Nephron progenitor cell (in vitro differentiated cells): ENCODE measurements around the gene SNRNP48.

Experiments
- DNase-seq: peaks from one replicate; pipeline ENCODE4 v3.0.0; 2021
- H3K27ac Mint-ChIP-seq: 2 replicates; pipeline ENCODE4 v1.8.0; 2021; ENCODE audit warnings: mild to moderate bottlenecking, moderate library complexity, mixed read lengths
- H3K27me3 Mint-ChIP-seq: 2 replicates; pipeline ENCODE4 v1.8.0; 2021; ENCODE audit warnings: mild to moderate bottlenecking, low read depth, mixed read lengths; ENCODE audit not compliant: poor library complexity
- H3K36me3 Mint-ChIP-seq: 2 replicates; pipeline ENCODE4 v1.8.0; 2021; ENCODE audit warnings: low read depth, mixed read lengths
- H3K4me1 Mint-ChIP-seq: 2 replicates; pipeline ENCODE4 v1.8.0; 2021; ENCODE audit warnings: mixed read lengths
- H3K4me3 Mint-ChIP-seq: 2 replicates; pipeline ENCODE4 v1.8.0; 2021; ENCODE audit warnings: mild to moderate bottlenecking, moderate library complexity, mixed read lengths
- H3K9me3 Mint-ChIP-seq: 2 replicates; pipeline ENCODE4 v1.8.0; 2021; ENCODE audit warnings: mild to moderate bottlenecking, moderate library complexity, mixed read lengths
- CTCF ChIP-seq: fragments of 200-600 bp; sonication (generic); IDR thresholded peaks from 2 replicates; pipeline ENCODE4 v1.5.0; 2021; ENCODE audit warnings: antibody characterized with exemption

Gene SNRNP48

DNA sequence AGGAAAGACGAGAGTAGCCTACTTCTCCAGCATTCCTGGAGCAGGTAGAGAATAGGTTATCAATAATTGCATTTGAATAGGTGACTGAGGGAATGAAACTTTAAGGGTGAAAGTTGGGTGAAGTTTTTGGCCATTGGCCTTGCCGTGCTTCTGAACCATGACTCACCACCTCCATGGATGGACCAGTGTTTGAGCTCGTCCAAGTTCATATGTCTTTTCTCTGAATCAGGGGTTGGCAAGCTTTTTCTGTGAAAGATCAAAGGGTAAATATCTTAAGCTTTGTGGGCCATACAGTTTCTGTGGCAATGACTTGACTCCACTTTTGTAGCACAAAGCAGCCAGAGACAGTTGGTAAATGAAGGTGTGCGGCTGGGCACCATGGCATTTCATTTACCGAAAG is 31.8 kb downstream of the SNRNP48 start:
- no peak for DNase-seq
- no peak overlapping the region for H3K27ac Mint-ChIP-seq
- no peak for TF ChIP-seq CTCF
- no peak overlapping the region for H3K4me3 Mint-ChIP-seq
- H3K27me3 Mint-ChIP-seq = peaks cover 16% of the 10 kb centered on the region
- H3K9me3 Mint-ChIP-seq = no peaks in the 10 kb centered on the region
- H3K36me3 Mint-ChIP-seq = no peaks in the 10 kb centered on the region
- peaks cover 5% of the 10 kb centered on the region for H3K4me1 Mint-ChIP-seq

DNA sequence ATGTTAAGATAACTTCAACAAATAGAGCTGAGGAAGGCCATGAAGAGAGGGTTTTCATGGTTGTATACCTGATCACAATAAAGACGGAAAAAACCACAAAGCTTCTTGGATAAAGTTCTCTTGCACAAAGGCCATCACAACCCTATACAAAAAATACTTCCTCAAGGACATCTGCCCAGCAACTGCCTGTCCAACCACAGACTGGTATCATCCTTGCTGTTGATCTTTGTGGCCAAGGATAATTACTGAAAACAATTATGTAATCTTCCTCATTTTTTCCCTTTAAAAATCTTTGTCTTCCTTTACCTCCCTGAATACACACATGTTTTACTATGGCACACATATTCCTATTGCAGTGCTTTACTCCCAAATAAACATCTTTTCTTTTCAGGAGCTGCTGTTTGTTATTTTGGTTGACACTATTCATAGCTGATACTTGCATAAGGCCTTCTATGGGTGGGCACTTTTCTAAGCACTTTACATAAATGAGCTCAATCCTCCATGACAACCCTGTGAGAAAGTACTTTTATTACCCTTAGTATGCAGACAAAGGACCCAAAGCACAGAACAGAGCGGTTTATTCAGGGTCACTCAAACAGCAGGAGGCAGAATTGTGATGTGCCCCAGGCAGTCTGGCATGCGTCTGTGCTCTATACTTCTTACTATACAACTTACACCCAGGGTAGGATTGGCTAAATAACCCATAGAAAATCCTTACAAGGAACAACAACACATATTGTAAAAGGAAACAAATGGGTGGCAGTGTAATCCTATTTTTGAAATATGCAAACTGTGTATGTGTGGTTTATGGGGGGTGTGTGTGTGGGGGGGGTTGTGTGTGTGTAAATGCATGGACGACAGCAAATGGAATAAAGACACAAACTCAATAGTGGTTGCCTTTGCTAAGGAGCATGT is 35.1 kb downstream of the SNRNP48 start:
- no peak for DNase-seq
- Mint-ChIP-seq H3K9me3 (peaks cover 6% of the 10 kb centered on the region), H3K4me1 (peaks cover 5% of the 10 kb centered on the region), H3K27ac (no peak overlapping the region), H3K36me3 (no peaks in the 10 kb centered on the region), H3K27me3 (peaks cover 16% of the 10 kb centered on the region), H3K4me3 (no peak overlapping the region)
- no peak for TF ChIP-seq CTCF

GRCh38 chr6:7628479-7628878 is 38.5 kb downstream of the SNRNP48 start:
- no peak for TF ChIP-seq CTCF
- H3K9me3 Mint-ChIP-seq = peaks cover 6% of the 10 kb centered on the region
- no peak overlapping the region for H3K27ac Mint-ChIP-seq
- H3K4me3 Mint-ChIP-seq = no peak overlapping the region
- H3K4me1 Mint-ChIP-seq = peaks cover 15% of the 10 kb centered on the region
- H3K27me3 Mint-ChIP-seq = peaks cover 16% of the 10 kb centered on the region
- no peaks in the 10 kb centered on the region for H3K36me3 Mint-ChIP-seq
- DNase-seq = no peak

DNA sequence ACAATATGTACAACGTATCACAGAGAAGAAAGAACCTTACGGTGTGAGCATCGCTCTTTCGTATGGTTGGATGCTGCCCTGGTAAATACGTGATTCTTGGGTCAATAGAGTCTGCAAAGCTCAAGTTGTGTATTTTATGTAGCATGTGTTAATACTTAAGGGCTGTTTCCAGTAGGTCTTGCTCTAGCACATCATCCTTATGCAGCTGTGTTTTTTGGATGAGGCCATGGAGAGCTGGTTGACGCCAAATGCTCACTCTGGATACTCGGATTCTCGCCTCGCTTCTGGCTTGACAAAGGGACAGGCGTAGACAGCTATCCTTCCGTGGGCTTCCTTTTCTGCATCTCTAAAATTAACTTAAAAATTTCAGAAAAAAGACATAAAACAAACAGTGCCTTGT is 38.9 kb downstream of the SNRNP48 start:
- H3K9me3 Mint-ChIP-seq = peaks cover 6% of the 10 kb centered on the region
- no peak for TF ChIP-seq CTCF
- H3K36me3 Mint-ChIP-seq = no peaks in the 10 kb centered on the region
- no peak for DNase-seq
- H3K27ac Mint-ChIP-seq = no peak overlapping the region
- no peak overlapping the region for H3K4me3 Mint-ChIP-seq
- H3K27me3 Mint-ChIP-seq = peaks cover 16% of the 10 kb centered on the region
- peaks cover 15% of the 10 kb centered on the region for H3K4me1 Mint-ChIP-seq

DNA sequence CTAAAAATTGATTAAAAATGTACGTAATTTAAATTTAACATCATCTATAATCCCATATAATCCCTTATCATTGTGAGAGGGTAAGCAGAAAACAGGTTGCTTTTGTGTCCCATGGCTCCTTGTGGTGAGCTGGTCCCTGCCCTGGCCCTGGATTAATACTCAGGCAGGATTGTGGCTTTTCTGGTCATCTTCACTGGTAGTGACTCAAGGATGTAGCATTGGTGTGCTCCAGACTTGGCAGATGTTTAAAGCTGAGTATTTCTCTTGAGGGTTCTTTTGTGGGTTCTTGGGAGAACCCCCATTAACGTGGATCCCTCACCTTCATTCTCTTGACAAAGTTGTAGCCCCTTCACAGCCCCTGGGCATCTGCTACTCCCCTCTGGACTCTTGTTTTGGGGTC is 39.3 kb downstream of the SNRNP48 start:
- H3K27me3 Mint-ChIP-seq = peaks cover 16% of the 10 kb centered on the region
- peaks cover 15% of the 10 kb centered on the region for H3K4me1 Mint-ChIP-seq
- H3K27ac Mint-ChIP-seq = no peak overlapping the region
- no peaks in the 10 kb centered on the region for H3K36me3 Mint-ChIP-seq
- H3K4me3 Mint-ChIP-seq = no peak overlapping the region
- TF ChIP-seq CTCF = no peak
- no peak for DNase-seq
- H3K9me3 Mint-ChIP-seq = peaks cover 6% of the 10 kb centered on the region

- H3K27me3 Mint-ChIP-seq = peaks cover 13% of the 10 kb centered on the region
These were observed 40.8 kb downstream of the SNRNP48 start for GRCh38 chr6:7630792-7631191.

More at GRCh38 chr6:7630792-7631191, 40.8 kb downstream of the SNRNP48 start:
- no peaks in the 10 kb centered on the region for H3K36me3 Mint-ChIP-seq
- no peak overlapping the region for H3K27ac Mint-ChIP-seq
- H3K4me3 Mint-ChIP-seq = no peak overlapping the region
- no peak for DNase-seq
- no peak for TF ChIP-seq CTCF
- H3K9me3 Mint-ChIP-seq = peaks cover 6% of the 10 kb centered on the region
- H3K4me1 Mint-ChIP-seq = peaks cover 10% of the 10 kb centered on the region
